NCI-H345 (cell line): ENCODE measurements around the gene SERPINB10.

ENCODE experiments used
- DNase-seq: peaks from one replicate; lab custom pipeline; 2025; lab: John Stamatoyannopoulos, UW

Gene SERPINB10

DNA sequence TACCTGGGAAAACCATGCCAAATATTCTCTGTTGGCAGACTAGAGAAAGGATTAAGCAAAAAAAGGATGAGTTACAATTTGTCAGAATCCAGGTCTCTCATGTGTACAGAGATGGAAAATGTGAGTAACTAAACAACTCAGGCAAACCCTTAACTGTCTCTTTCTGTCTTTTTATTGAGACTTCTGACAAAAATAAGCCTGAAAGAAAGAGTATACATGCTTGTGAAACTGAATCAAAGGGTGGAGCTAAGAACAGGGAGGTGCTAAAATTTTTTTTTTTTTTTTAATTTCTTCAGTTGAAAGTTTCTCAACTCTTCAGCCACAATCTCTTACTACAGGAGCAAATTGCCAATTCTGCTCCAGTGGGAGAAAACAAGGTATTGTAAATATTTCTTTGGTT lies at the start of gene SERPINB10:
TSS of gene SERPINB10 (plus strand) at position 295 of the 400 bp plus-strand sequence. CDS start 7,553 bp downstream, outside the sequence.
- DNase-seq = no peak

GRCh38 chr18:63858456-63858855 lies 49.3 kb upstream of the SERPINB10 start:
- DNase-seq = no peak

GRCh38 chr18:63859781-63860475 lies 47.8 kb upstream of the SERPINB10 start:
- no peak for DNase-seq

DNA sequence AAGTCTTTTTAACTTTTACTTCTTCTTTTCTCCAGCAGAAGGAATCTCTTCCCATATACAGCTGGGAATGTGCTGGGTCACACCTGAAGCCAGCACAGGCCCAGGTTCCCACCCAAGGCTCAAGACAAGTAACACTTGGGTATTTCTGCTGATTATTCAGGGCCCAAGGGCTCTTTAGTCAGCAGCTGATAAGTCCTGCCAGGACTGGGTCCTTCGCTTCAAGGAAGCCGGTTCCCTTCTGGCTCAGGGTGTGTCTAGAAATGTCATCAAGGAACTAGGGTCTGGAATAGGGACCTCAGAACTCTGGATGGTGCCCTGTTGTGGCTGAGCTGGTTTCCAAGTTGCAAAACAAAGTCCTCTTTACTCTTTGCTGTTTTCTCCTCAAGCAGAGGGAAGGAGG lies 47.2 kb upstream of the SERPINB10 start:
- no peak for DNase-seq

DNA sequence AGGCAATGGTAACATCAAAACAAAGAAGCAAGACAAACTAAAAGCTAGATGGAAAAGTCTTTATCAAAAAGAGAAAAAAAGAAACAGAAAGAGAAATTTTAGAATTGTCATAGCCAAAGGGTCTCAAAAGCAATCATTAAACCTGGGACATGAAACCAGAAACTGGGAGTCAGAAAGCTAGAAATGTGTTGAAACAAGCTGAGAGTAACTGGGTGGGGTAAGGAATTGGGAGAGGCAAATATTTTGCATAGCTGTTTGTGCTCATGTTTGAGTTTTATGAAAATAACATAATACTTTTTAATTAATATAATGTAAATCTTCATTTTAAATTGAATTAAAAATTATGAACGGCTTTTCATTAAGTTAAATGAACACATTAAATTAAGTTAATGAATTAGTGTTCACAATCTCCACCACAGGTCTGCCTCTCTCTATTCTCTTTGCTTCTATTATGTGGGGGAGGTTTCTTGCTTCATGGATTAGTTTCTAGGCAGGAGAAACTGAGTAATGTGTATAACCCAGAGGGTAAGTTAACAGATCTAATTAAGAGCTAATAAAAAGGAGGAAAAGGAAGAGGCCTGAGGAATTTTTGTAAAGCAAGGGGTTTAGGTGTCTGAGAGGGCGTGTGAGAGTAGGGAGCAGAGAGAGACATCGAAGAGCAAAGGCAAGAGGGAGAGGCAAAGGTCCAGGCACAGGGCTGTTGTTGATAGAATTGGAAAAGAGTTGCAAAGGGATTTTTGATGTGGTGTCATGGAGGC lies 40.2 kb upstream of the SERPINB10 start:
- DNase-seq = no peak

- DNase-seq = no peak
Measured at GRCh38 chr18:63868546-63868945, 39.2 kb upstream of the SERPINB10 start.

DNA sequence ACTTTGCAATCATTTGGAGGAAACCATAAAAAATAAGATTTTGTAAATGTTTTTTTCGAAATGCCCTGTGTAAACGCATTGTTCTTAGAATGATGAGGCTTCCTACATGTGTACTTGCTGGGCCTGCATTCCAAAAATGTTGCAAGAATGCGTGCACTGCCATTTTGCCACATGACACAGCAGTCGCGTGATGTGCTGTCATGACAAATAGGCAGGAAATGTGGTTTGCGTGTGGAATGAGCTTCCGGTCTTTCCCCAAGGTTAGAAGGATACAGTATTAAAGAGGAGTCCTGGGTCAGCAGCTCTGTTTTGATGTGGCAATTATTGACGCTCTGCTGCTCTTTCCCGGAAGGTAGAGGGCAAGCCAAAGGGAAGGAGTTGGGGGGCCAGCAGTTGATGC lies 38.4 kb upstream of the SERPINB10 start:
- no peak for DNase-seq

DNA sequence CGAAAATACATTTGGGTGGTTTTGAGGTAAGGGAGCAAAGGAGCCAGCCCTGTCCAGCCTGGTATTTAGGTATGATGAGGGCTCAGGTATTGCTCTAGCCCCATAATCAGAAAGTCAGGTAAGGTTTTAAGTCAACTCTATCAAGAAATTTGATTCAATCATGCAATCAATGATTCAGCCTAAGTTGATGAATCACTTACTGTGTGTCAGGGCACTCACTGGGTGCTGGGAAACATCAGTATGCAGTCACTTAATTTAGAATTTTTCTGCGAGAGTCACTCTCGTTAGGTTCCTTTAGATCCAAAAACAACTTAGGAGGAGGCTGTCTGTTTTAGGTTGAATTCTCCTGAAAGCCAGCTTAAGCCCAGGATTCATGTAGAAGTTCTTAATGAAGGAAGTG lies 37.9 kb upstream of the SERPINB10 start:
- no peak for DNase-seq

DNA sequence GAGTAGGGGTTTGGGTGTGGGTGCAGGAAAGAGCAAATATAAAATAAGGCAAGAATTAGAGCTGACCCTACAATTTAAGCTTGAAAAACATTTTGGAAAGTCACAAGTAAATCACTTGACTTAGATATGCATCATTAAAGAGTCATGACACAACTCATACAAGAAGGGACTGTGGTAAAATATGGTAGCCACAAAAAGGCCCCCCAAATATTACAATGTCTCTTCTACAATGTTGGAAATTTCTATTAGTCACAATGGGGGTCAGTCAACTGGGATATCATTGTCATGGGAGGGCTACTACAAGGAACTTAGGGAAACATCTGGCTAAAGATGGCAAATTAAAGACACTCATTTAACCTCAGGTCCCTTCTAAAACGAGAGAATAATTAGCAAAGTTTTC lies 35.9 kb upstream of the SERPINB10 start:
- no peak for DNase-seq

DNA sequence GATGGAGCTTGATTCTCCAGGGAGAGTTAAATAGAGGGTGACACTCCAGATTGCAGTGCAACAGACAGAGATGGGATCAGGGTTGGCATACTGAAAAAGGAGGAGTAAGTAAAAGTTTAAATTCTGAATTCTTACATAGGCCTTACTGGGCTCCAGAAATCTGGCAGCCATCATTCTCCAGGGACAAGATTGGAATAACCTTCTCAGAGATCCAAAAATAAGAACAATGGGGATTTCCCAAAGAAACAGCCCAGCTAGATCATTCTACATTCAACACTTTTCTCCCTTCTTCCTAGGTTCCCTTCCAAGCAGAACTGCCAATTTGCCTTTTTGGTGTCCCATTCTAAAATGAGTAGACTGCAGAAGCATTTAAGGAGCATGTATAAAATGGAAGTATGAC lies 35.2 kb upstream of the SERPINB10 start:
- DNase-seq = no peak

DNA sequence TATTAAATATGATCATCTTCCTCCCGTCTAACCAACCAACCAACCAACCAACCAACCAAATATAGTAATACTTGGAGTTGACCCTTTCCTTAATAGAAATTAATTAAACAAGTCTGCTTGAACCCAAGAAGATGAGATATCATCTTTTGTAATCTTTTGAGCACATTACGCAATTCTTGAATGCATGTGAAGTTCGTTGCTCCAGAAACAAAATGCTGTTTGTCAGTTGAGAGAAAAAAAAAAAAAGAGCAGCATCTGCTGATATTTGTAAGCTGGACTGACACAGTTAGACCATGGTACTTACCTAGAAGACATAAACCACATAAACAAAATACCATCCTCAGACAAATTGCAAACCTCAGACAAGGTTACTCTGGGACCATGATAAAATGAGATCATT lies 29.4 kb upstream of the SERPINB10 start:
- no peak for DNase-seq

GRCh38 chr18:63878925-63879324 lies 28.8 kb upstream of the SERPINB10 start:
- no peak for DNase-seq

DNA sequence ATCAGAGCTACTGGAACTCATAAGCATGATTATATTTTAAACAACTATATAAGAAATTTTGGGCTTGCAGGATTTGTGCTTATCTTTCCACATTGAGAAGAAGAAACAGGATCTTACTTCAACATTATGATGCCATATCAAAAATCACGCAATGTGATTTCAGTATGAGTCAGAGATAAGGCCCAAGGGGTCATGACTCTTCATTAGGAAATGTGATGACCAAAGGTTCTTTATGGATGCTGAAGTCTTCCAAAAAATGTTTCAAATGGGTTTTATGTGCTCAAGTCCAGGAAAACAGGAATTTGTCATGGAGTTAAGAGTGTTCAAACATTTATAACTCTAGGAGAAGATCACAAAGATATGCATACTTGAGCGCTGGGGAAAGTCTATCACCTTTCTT lies 28.0 kb upstream of the SERPINB10 start:
- no peak for DNase-seq

DNA sequence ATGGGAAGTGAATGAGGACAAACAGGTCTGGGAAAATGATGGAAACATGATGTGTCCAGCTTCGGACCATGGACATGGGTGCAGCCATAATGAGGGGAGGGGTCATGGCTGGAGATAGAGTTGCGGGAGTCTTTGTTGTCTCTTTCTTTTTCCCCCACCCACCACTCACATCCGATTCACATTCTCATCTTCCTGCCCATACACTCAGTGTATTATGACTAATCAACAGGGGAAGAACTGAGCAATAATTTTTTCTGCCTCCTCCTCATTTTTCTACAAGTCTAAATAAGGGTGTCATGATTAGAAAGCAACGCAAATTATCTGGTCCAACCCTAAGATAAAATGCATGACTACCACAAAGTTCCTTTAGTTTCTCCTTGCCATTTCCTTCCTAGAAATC lies 25.9 kb upstream of the SERPINB10 start:
- no peak for DNase-seq

DNA sequence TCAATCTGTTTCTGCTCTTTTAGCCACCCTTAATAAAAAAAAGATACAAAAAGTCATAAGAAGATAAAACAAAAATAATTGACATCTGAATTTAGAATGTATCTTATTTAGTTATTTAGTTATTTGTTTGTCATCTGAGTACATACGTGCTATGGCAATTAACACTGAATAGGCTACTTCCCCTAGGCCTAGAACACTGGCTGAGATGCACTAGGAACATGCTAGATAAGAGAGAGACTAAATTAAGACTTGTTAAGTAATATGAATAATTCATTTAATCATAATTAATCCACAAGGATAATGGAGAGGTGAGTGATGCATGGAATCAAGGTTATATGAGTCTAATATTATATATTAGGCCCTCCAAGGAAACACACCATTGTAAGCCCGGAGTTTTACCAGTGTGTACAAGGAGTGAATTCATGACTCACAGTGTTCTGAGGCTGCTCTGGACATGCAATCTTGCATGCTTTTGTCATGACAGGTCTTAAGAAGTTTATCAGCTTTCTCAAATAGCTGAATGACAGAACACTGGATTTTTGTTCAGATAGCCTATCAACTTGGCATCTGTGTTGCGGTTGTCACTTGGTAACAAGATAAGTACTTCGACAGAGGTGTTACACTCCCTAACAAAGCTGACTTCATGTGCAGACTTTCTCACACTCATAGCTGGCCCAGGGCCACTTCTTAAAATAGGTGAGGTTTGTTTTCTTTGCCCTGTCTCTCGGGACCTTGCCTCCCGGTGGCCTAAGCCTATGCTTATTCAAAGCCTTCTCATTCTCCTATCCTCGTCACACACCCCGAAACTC lies 25.2 kb upstream of the SERPINB10 start:
- DNase-seq = no peak

DNA sequence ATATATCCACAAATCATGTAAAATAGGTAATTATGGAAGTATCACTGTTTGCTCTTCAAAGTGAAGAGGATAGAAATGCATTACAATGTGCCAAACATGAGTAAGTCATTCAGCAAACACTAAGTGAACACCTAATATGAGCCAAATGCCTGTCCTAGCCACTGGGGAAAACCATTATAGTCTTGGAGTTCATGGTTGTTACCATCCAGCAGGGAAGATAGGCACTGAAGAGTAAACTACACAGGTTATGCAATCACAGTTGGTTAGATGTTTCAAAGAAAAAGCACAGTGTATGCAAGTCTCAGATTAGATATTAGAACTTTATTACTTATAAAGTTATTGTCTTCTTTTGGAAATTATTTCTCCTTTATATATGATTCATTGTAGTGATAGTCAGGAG lies 24.1 kb upstream of the SERPINB10 start:
- no peak for DNase-seq

GRCh38 chr18:63887424-63887823 lies 20.3 kb upstream of the SERPINB10 start, which contains the start of gene SERPINB2:
SERPINB2 (plus strand) TSS chr18:63887705; CDS start chr18:63891445, 3,740 bp downstream.
- DNase-seq = no peak

GRCh38 chr18:63888470-63889190 lies 19.1 kb upstream of the SERPINB10 start:
- no peak for DNase-seq

- no peak for DNase-seq
Measured at GRCh38 chr18:63889626-63890025, 18.1 kb upstream of the SERPINB10 start.

DNA sequence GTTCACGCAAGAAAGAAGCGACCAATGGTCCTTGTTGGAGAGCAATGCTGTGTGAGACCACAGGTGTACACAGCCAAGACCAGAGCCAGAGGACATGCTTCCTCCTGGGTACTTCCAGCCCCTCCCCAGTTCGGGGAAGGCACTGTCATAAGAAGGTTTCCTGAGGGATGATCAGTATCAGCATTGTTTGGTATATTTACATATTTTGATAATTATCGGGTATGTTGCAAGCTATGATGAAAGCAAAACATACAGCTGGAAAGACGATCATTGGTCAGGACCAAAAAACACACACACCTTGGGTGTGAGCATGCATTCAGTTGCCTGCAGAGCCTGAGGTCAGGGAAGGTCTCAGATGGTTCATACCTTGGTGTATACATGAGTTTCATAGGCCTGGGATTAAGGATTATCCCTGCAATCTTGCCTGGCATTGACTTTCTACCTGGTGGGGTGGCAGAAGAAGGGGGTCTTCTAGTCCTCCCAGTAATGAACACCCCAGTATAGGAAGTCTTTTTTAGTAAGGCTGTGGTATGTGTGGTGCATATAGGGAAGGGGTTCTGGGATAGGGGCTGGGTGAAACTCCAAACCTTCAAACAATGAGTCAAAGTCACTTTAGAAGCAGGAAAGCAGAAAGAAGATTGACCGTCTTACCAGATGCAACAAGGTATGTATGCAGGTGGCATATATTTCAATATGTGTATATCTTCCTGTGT lies 17.4 kb upstream of the SERPINB10 start:
- DNase-seq = no peak

GRCh38 chr18:63890950-63891304 lies 16.8 kb upstream of the SERPINB10 start:
- DNase-seq = peak; percentile 31
